Osteocyte (in vitro differentiated cells): ENCODE data around the gene RAP2C. TPM values are rescaled to one million over a fixed set of nuclear protein-coding genes. Genes with fewer than 3 reads are reported as not detected.
"Not testable (repeated sequence)": the region's sequence is repeated elsewhere in the genome, so short reads cannot be mapped to it uniquely, and the experiment has no call there.

Source experiments
- DNase-seq: peaks from one replicate; pipeline ENCODE4 v3.0.0; 2021; ENCODE audit warnings: mixed read lengths; ENCODE audit not compliant: unreplicated experiment; ENCODE audit errors: extremely low spot score
- H3K27ac Mint-ChIP-seq: one replicate; pipeline ENCODE4 v1.8.0; 2021; ENCODE audit warnings: mild to moderate bottlenecking, mixed read lengths; ENCODE audit not compliant: unreplicated experiment
- H3K27me3 Mint-ChIP-seq: one replicate; pipeline ENCODE4 v1.8.0; 2021; ENCODE audit warnings: mixed read lengths; ENCODE audit not compliant: unreplicated experiment
- H3K36me3 Mint-ChIP-seq: one replicate; pipeline ENCODE4 v1.8.0; 2021; ENCODE audit warnings: mixed read lengths; ENCODE audit not compliant: unreplicated experiment
- H3K4me1 Mint-ChIP-seq: one replicate; pipeline ENCODE4 v1.8.0; 2021; ENCODE audit warnings: mixed read lengths; ENCODE audit not compliant: unreplicated experiment
- H3K4me3 Mint-ChIP-seq: one replicate; pipeline ENCODE4 v1.8.0; 2021; ENCODE audit warnings: mild to moderate bottlenecking, moderate library complexity, mixed read lengths; ENCODE audit not compliant: unreplicated experiment
- H3K9me3 Mint-ChIP-seq: one replicate; pipeline ENCODE4 v1.8.0; 2021; ENCODE audit warnings: mixed read lengths; ENCODE audit not compliant: unreplicated experiment
- CTCF ChIP-seq: fragments of 200-600 bp; sonication (generic); IDR thresholded peaks from 2 replicates; pipeline ENCODE4 v1.5.0; 2021; ENCODE audit warnings: antibody characterized with exemption, mild to moderate bottlenecking, moderate library complexity
- total RNA-seq: library from RNA; stranded (reverse); gene quantifications from 2 replicates; pipeline ENCODE4 v1.2.1, GENCODE V29; 2021

Gene RAP2C
- total RNA-seq, 1 donor from 2014 or later = 44.3 TPM

- Mint-ChIP-seq H3K4me1 (peaks cover 7% of the 10 kb centered on the region), H3K4me3 (no peak overlapping the region), H3K27me3 (peaks cover 6% of the 10 kb centered on the region), H3K36me3 (peaks cover 6% of the 10 kb centered on the region), H3K9me3 (peaks cover 26% of the 10 kb centered on the region), H3K27ac (no peak overlapping the region)
- TF ChIP-seq CTCF = no peak
- no peak for DNase-seq
Observed at GRCh38 chrX:132165005-132165404, 54.2 kb downstream of the RAP2C start.

- peaks cover 26% of the 10 kb centered on the region for H3K9me3 Mint-ChIP-seq
- not testable (repeated sequence) for H3K27me3 Mint-ChIP-seq, DNase-seq, H3K27ac Mint-ChIP-seq, H3K4me1 Mint-ChIP-seq, H3K4me3 Mint-ChIP-seq, H3K36me3 Mint-ChIP-seq
Observed at GRCh38 chrX:132163094-132163493, 56.2 kb downstream of the RAP2C start.

- Mint-ChIP-seq H3K4me3 (no peak overlapping the region), H3K27me3 (peaks cover 37% of the 10 kb centered on the region), H3K27ac (no peak overlapping the region), H3K4me1 (no peaks in the 10 kb centered on the region), H3K36me3 (no peaks in the 10 kb centered on the region), H3K9me3 (no peaks in the 10 kb centered on the region)
- TF ChIP-seq CTCF = no peak
- no peak for DNase-seq
Observed at GRCh38 chrX:132153166-132153565, 66.1 kb downstream of the RAP2C start.

Other genes starting within 250 kb of the RAP2C start
- gene STK26, start 196.1 kb downstream of the RAP2C start, total RNA-seq = 13.9 and 14.2 TPM in 2 replicates
- gene FRMD7, start 91.4 kb downstream of the RAP2C start, total RNA-seq = 0.30 and 0.44 TPM in 2 replicates